Fibroblast of the aortic adventitia (primary cell): ENCODE data around the gene GPR157. TPM values are rescaled to one million over a fixed set of nuclear protein-coding genes. Genes with fewer than 3 reads are reported as not detected.

Experiments
- DNase-seq: peaks from one replicate; pipeline ENCODE4 v3.0.0-alpha.2; 2010; ENCODE audit warnings: low read depth
- H3K4me3 ChIP-seq: 2 replicates; pipeline ENCODE4 v1.5.1; 2011; ENCODE audit warnings: low read depth, mild to moderate bottlenecking, control low read depth, low read length, moderate library complexity
- total RNA-seq: library from RNA; depleted of rRNA; stranded (reverse); fragments of >200 nt; gene quantifications from 2 replicates; pipeline ENCODE4 v1.2.3, GENCODE V29; 2012; ENCODE audit warnings: low replicate concordance
- TF ChIP-seq, protein P1 (sequence below): IDR thresholded peaks from 2 replicates; pipeline ENCODE4 v1.5.1; 2011; ENCODE audit warnings: mild to moderate bottlenecking, low read length, control low read depth, inconsistent platforms; ENCODE audit not compliant: insufficient read depth

GPR157 gene
- total RNA-seq, 1 donor, result 1.6 TPM

DNA sequence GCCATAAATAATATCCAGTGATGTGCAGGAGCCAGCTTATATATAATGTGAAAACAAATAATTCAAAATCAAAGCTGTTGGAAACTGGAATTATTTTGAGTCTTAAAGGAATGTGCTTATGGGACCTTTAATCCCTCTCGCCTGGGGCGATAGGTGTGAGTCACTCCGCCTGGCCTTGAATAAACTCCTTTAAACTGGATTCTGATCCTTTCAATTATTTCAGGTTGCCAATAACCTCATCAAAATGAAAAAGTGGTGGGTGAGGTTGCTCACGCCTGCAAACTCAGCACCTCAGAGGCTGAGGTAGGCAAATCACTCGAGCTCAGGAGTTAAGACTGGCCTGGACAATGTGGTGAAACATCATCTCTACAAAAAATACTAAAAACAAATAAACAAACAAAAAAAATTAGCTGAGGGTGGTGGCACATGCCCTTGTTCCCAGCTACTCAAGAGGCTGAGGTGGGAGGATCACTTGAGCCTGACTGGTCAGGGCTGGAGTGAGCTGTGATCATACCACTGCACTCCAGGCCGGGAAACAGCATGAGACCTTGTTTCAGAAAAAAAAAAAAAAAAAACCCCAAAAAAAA lies 48.1 kb downstream of the GPR157 start:
- TF ChIP-seq, protein P1, sequence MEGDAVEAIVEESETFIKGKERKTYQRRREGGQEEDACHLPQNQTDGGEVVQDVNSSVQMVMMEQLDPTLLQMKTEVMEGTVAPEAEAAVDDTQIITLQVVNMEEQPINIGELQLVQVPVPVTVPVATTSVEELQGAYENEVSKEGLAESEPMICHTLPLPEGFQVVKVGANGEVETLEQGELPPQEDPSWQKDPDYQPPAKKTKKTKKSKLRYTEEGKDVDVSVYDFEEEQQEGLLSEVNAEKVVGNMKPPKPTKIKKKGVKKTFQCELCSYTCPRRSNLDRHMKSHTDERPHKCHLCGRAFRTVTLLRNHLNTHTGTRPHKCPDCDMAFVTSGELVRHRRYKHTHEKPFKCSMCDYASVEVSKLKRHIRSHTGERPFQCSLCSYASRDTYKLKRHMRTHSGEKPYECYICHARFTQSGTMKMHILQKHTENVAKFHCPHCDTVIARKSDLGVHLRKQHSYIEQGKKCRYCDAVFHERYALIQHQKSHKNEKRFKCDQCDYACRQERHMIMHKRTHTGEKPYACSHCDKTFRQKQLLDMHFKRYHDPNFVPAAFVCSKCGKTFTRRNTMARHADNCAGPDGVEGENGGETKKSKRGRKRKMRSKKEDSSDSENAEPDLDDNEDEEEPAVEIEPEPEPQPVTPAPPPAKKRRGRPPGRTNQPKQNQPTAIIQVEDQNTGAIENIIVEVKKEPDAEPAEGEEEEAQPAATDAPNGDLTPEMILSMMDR, result no peak
- H3K4me3 ChIP-seq, result no peak overlapping the region
- no peak for DNase-seq

DNA sequence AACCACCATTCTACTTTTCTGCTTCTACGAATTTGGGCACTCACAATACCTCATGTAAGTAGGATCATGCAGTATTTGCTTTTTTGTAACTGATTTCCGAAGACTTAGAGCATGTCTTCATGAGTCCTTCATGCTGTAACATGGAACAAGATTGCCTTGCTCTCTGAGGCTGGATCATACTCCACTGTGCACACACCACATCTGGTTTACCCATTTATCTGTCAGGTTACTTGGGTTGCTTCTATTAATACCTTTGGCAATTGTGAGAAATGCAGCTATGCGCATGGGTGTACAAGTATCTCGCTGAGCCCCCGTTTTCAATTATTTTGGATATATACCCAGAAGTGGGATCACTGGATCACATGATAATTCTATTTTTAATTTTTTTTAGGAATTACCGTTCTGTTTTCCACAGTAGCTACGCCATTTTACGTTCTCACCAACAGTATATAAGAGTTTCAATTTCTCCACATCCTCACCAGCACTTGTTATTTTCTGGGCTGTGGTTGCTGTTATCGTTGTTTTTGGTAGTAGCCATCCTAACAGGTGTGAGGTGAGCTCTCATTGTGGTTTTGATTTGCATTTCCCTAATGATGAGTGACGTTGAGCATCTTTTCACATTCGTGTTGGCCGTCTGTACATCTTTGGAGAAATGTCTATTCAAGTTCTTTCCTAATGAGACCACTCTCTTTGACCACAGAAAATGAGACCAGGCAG lies 48.8 kb downstream of the GPR157 start:
- TF ChIP-seq, protein P1, result no peak
- H3K4me3 ChIP-seq, result no peak overlapping the region

DNA sequence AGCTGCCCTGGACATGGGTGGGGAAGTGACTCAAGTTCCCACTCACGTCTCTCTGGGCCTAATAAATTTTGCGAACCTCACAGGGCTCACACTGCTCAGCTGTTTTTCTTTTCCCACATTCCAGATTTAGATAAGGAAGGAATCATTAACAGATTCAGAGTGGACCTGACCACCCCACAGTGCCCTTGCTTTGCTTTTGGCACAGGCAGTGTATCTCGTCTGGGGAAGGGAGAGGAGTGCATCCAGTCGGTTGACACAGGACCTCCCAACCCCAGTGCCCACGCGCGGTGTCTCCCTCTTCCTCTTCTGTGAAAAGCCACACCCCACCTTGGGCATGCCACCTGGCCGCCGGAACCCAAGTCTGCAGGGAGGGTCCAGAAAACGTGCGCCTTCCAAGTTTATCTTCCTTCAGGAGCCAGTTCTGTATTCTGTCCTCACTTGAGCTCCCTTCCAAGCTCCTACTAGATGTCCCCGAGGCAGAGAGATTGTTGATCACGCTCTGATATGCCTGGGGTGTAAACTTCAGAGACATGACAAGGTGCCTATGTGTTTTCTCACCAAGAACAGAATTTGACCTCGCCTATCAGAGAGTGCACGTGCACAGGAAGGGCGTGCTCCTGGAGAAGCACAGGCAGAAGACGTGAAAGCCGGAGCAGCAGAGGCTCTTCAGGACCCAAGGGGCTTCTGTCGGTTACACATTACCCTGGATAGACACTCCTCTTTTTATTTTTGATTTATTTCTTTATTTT lies 50.0 kb downstream of the GPR157 start:
- DNase-seq, result no peak
- TF ChIP-seq, protein P1, result no peak

More for the DNA sequence above, 48.8 kb downstream of the GPR157 start:
- DNase-seq, result no peak

DNA sequence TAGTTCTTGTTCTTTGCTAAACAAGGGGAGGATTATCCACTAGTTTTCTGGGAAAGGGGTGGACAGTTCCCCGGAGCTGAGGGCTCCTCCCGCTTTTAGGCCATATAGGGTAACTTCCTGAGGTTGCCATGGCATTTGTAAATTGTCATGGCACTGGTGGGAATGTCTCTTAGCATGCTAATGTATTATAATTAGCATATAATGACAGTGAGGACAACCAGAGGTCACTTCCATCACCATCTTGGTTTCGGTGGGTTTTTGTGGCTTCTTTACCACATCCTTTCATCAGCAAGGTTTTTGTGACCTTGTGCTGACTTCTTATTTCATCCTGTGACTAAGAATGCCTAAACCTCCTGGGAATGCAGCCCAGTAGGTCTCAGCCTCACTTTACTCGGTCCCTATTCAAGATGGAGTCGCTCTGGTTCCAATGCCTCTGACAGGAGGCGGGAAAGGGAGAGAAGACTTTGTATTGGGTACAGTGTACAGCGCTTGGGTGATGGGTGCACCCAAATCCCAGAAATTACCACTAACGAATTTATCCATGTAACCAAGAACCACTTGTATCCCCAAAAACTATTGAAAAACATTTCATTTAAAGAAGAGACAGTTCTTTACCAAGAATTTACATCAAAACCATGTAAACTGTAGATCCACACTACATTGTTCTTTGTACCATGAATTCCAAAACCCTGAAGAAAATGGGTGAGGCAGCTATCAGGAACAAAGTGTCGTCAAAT lies 50.7 kb downstream of the GPR157 start:
- H3K4me3 ChIP-seq, result no peak overlapping the region
- no peak for DNase-seq
- TF ChIP-seq, protein P1, result no peak

More for the DNA sequence above, 50.0 kb downstream of the GPR157 start:
- no peak overlapping the region for H3K4me3 ChIP-seq

DNA sequence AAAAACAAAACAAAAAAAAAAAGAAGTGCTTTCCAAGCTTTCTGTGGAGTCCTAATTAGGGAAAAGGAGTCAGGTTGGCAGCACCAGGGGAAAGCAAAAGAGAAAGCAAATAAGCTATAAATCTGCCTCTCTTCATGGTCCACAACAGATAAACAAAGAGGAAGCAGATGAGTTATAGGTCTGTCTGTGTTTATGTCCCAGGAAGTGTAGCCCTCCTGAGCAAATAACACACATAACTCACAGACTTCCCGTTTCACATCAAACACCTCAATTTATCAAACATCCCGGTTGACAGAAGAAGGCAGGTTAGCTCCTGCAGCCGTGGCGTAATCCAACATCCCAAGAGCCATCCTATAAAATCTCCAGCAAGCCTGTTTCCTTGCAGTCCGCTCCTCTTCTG lies 53.9 kb downstream of the GPR157 start:
- H3K4me3 ChIP-seq, result no peak overlapping the region
- TF ChIP-seq, protein P1, result no peak
- no peak for DNase-seq

DNA sequence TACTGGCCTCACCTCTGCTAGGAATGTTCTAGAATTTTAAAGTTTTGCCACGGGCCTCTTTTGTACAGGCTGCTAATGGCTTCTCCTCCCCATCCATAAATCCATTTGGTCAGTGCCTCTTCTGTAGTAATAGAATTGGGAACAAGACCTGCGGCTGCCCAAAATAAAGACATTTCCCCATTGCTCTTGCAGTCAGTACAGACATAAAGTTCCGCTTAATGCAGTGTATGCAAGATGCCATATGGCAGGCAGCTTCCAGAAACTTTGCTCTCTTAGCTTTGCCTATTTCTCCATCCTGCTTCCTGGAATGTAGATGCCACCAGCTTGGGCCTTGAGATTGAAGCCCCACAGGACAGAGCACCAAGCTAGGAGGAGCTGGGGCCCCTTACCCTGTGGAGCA lies 55.8 kb downstream of the GPR157 start:
- H3K4me3 ChIP-seq, result no peak overlapping the region
- TF ChIP-seq, protein P1, result no peak
- DNase-seq, result no peak
